HG03139 (cell line): ENCODE results near the gene ANO2.

Experiments used
- ATAC-seq: cut with Tn5 transposase; IDR thresholded peaks from one replicate; pipeline ENCODE4 v1.9.1; 2021; ENCODE audit not compliant: unreplicated experiment

The ANO2 gene

DNA sequence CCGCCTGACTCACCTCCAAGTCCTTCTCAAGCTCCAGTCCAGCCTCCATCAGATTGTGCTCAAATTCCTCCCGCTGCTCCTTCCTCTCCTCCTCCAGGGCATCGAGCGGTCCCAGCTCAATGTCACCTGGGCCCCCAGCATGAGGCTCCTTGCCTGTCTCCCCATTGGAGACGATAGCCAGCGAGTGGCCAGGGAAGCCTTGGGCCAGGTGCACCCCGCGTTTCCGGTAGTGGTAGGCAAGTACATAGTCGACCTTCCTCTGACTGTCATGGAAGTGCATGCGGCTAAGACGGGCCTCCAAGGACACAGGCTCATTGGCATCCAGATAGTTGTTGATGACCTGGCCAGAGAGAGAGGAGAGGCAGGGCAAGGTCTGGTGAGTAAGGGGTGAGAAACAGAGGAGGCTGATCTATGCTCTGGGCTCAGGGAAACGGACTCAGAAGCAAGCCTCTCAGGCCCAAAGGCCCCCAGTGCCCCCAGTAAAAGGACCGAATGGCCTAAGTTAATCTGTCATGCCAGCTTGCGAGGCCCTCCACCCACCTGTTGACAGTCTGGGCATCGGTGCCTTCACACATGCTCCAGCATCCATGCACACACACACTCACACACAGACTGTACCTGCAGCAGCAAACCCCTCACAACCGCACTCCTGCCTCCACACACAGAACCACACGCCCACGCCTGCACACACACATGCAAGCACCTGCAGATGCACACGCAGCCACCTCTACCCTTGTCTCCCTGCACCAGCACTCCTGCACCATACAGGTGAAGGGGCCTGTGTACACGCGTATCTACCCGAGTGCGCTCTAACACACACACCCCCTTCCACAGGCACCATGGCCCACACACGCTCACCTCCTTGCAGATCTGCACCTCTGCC lies 23.8 kb downstream of the ANO2 start:
- ATAC-seq = no peak

DNA sequence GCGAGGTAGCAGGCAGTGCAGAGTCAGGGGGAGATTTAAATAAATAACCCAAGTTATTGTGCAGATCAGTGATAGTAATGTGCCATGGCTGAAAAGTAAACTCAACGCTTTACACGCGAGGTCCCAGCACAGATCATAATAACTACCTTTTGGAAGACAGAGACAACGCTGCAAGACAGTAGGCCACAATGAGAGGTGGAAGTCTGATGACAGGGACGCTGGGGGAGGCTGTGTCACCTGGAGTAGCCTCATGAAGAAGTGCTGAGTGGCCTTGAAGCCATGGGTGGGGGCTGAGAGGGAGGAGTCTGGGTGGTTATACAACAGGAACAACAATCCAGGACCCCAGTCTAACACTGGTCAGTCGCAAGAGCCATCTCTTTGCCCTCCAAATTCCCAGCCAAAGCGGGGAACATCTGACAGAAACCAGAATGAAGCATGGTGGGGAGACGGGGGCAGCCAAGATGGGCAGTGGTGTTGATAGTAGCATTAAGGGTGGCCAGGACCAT lies 28.2 kb downstream of the ANO2 start:
- no peak for ATAC-seq

DNA sequence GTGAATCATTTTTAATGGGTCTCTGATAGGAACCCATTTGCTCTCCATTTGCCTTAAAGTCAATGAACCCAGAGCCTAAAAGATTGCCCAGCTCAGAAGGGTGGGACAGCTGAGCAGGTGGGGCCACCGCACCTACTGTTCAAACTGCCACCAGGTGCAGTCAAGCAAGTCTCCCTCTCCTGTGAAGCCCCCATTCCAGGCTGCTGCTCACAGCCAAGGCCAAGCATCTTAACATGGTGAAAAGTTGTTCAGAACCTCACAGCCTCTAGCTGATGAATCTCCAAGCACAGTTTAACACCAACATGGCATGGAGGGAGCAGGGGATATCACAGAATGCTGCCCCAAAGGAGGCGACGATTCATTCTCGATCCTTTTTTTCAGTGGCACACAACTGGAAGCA lies 29.5 kb downstream of the ANO2 start:
- ATAC-seq = no peak

DNA sequence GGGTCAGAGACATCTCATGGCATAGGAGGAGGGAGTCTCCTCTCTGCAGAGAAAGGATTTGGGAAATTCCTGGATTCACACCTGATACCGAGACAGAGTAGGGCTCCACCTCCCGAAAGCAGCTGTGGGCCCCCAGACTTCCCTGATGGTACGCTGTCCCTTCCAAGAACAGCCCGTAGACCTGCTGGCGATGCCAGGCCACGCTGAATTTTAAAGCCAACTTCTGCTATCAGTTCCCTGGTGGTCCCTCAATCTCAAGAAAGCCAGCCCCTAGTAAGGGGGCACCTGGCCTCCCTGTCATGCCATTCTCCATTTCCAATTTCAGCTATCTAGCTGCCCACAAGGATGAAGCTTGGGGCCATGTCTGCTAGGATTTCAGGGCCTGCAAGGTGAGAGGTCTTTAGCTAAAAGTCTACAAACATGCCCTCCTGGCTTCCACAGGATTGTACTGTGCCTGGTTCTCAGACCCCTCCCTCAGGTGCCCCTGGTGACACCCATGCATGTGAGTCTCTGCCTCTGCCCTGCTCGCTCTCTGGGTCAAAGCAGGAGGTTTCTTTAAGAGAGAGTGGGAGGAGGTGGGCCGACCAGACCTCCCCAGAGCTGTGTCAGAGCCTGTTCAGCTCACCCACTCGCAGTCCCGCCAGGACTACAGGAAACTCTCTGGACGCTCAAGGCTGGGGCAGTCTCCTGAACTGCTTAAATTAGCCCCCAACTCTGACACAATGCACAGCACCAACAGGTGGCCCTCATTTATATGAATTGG lies 30.5 kb downstream of the ANO2 start:
- ATAC-seq = no peak

DNA sequence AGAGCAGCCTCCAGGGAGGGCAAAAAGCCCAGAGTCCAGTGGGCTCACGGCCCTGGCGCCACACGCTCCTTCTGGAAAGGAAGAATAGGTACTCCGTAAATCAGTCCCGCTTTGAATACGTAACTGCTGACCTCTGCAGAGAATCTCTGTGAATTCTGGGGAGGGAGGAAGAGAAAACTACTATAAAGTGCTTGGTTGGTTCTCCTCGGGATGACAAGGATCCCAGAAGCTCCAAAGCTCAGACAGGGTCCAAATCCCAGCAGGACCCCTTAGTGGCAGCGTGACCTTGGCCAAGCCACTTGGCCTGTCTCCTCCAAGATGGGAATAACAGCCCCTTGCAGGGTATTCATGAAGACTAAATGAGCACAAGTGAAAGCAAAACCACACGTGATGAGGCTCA lies 31.7 kb downstream of the ANO2 start:
- ATAC-seq = no peak

DNA sequence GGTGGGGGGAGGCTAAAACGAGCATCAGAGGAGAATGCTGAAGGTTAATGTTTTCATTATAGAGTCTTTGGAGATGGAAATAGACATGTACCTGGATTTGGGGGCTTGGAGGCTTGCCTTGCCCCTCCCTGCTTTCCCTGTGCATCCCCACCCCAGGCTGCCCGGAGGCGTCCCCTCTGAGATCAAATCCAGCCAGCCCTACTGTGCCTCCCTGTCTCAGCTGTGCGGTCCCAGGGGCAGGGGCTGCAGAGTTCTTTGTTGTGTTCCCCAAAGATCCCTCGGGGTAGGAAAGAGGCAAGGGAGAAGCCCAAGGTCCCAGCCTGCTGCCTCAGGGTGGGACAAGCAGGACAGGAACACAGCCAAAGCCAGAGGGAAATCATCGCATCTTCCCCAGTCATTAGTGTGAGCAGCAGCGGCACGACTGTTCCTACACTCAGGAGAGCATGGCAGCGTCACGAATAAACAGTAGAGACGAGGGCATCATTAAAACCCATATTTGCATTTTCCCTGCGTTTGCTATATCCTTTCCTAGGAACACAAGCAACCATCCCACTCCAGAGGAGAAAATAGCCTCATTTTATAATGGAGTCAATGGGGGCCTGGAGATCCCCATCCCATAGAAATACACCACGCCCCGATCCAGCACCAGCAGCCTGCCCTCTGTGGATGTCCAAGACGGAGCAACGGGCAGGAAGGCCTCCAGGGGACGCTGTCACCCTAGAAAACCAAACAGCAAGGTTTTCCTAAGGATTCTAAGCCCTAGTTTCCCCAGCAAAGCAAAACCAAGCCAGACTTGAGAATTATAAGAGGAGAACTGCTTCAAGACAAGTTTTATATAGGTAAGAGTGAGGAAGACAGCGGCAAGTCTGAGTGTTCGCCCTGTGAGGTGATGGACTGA lies 32.4 kb downstream of the ANO2 start:
- no peak for ATAC-seq

DNA sequence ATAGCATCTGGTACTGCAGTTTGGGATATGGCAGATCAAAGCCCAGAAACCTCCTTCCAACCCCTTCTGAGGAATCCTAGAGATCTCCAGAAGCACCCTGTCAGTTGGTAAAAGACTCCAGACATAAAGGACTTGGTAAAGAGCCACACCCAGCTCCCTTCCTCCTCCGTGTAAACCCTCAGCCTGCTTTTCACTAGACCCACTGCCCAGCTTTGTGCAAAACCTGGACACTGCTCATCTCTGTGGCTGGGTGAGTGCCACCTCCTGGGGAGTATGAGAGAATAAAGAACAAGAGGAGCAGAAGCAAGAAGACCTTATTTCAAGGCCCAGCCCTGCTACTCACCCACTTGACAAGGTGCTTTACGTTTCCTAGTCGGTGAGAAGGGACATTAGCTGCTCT lies 33.0 kb downstream of the ANO2 start:
- no peak for ATAC-seq

DNA sequence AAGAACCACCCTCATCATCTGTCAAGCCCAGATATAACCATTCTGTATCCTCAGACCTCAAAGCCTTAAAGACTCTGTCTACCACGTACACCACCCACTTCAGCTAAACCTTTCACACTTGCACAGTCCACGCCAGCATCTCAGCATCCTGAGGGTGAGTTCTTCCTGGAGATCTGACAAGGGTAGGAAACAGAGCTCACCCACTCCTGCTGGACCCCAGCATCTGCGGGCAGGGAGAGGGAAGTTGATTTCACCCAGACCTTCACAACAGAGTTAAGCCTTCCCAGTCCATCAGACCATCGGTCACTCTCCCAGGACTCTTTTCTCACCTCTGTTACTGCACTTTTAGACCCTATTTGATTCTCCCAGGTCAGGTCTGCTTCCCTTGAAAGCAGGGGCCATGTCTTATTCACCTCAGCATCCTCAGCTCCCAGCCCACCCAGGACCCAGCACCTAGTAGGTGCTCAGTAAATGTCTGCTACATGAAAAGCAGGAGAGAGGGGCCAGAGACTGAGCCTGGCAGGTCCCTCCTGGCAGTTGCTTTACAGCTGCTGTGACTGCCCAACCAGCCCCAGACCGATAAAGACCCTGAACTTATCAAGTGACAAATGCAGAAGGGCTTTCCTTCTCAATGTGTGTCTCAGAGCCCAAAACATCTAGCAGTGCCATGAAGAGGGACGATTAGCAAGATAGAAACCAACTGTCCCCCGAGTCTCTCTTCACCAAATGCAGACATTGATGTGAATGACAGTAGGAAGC lies 34.1 kb downstream of the ANO2 start:
- ATAC-seq = no peak

DNA sequence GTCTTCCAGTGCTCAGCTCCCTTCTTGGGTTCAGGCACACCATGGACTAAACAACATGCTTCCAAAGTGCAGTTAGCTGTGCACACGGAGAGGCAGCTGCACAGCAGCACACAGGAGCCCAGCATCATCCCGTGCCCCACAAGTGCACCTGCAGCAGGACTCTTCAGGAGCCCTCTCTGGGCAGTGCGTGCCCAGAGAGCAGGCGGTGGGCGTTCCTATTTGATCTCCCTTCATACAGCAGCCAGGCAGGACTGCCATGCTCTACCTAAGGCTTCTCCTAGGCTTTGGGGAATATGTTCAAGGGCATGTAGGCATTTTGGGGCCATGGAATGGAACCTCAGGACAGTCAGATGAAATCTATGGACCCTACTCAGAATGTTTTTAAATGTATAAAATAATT lies 35.5 kb downstream of the ANO2 start:
- ATAC-seq = no peak

DNA sequence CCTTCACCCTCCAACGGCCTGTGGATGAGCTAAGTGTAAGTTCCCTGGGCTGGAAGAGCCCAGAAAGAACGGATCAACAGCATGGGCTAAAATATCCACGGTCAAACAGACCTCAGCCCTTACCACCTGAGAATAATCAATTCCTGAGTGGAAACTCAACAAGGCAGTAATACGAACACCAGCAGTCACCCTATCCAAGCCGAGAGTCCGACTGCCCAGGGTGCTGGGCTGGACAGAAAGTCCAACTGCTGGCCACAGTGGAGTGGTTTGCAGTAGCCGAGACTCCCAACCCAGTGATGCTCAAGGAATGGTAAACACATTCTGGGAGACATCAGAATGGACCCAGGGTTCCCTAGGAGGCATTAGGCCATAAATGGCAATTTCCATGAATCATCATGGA lies 36.8 kb downstream of the ANO2 start:
- ATAC-seq = no peak

DNA sequence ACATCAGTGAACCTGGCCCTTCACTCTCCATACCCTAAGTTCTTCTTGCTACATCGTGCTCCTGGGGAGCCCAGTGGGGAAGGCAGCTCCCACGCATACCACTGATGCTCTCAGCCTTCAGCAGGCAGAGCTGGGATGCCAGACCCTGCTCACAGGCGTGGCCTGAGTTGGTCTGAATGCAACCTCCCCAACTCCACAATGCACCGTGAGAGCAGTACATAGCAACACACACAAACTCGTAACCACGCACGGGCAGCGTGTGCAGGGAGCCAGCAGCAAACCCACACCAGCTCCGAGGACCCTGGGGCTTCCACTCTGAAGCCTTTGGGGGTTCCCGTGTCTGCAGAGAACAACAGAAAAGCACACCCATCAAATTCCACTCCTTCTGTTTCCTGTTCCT lies 37.3 kb downstream of the ANO2 start:
- no peak for ATAC-seq

DNA sequence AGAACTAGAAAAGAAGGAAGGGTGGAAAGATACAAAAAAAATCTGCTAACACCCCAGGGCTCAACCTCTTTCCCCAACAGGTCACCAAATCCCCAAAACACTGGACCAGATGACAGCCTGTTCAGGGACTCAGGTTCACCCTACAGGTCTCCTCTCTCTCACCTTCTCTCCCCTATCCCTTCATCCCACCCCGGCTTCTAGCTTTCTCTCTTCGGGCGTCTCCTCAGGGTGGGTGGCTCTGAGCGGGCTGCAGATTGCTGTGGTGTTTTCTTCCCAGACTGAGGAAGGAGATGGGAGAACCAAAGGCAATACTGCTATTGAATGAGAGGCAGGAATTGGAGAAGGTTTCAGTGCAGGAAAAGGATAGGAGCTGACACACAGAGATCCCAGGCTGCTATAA lies 39.3 kb downstream of the ANO2 start:
- no peak for ATAC-seq

DNA sequence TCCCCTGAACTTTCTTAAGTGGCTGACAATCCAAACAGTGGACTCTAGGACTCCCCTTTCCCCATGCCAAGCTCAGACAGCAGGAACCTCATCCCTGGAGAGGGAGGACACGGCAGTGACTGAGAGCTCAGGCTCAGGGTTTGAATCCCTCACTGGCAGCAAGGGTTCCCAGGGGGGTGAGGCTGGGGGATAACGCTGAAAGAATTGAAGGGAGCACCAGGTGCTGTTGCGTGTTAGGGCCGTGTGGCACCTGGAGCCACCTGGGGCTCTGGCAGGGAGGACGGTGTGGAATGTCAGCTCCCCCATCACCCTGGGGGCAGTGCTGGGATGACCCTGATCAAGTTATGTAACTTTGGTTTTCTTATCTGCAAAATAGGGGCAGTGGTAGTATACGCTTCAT lies 40.1 kb downstream of the ANO2 start:
- no peak for ATAC-seq

DNA sequence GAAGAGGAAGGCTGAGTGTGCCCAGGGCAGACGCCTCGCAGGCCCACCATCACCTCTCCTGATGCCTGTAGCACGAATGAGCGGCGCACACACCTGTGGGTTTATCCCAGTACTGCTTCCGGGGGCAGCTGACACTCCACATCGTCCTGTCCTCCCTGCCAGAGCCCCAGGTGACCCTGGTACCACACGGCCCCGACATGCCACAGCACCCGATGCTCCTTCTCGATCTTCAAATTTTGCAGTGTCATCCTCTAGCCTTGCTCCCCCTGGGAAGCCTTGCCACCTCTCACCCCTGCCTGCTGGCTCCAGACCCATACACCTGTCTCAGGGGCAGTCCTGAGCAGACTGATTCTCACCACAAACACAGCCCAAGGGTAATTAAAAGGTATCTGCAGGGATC lies 40.6 kb downstream of the ANO2 start:
- ATAC-seq = no peak

DNA sequence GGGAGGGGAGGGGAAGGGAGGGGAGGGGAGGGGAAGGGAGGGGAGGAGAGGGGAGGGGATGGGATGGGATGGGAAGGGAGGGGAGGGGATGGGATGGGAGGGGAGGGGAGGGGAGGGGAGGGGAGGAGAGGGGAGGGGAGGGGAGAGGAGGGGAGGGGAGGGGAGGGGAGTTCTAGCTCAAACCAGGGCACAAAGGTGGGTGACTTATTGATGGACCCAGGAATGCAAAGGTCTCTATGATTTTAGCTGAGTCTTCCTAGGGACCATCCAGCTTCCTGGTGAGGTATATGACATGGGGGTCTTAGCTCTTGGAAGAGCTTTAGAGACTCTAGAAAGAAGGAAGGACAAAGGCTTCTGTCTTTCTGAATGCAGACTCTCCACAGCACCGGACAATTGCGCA lies 42.3 kb downstream of the ANO2 start:
- ATAC-seq = no peak

DNA sequence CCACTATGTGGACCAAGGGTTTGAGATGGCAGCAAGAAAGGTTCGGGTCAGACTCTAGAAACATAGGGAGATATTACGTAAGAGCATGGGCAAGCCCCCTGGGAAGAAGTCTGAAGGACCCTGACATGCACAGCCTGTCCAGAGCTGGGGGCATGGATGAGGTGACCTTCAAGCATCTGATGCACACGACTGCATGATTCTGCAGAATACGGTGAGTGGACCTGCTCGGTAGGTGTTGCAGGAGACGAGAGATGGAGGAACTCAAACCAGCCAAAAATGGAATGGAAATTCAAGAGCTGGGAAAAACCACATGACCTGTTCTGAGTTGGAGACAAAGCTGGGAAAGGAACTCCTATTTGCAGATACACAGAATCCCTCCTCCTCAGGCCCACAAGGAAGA lies 43.6 kb downstream of the ANO2 start:
- ATAC-seq = no peak

DNA sequence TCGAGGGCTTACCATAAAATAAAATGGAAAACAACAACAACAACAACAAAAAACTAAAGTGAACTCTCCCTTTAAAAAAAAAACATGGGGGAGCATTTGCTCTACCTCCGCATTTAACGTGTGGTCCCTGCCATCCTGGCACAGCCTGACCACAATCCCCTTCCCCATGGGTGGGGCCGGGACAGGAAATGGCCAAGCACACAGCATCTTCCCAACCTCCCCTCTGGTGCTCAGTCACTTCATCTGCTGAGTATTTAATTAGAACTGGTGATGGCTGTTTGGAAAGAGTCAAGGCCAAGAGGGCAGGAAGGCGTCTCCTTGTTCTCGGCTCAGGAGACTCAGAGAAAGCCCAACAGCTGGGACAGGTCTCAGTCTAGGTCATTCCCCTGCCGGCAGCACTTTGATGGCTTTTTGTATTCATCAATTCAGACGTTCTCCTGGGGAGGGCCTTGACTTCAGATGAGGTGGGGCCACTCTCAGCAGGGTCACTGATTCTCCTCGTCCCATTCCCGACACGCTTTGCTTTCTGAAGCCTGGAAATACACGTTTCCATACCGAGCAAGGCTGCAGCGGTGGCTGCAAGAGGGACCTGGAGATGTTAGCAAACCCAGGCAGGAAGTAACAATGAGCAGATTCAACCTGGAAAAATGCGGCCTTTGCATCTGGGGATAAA lies 44.4 kb downstream of the ANO2 start:
- no peak for ATAC-seq

DNA sequence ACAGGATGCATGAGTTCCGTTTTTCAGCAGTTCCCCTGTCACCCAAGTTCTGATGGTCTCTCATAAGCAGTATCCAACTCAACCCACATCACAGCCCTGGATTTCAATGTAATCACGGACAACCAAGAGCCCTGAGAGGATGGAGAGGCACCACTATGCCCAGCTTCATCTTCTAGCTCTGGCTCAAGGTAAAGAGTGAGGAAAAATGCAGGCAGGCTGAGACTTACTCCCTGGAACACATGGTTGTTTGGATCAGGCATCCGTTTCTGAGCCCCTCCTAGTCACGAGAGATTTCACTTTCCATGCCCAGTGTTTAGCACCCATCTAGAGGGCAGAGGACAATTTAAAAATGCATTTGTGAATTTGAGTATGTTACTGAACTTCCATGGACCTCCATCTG lies 45.0 kb downstream of the ANO2 start:
- ATAC-seq = no peak

DNA sequence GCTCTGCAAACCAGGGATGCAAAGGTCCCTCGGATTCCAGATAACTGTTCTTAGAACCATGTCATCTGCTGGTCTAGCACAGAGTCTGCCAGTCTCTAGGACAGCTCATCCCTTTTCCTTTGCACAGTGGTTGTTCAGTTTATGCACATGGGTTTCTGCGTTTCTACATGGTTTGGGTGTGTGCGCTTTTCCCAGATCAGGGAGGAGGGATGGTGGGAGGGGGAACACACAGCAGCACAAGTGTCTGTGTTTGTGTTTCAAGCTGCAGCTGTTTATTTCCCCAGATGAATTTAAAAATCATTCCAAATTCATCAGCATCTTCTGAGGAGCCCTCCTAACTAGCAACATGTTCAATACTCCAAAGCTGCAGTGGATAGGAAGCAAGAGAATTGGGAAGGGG lies 45.4 kb downstream of the ANO2 start:
- no peak for ATAC-seq

DNA sequence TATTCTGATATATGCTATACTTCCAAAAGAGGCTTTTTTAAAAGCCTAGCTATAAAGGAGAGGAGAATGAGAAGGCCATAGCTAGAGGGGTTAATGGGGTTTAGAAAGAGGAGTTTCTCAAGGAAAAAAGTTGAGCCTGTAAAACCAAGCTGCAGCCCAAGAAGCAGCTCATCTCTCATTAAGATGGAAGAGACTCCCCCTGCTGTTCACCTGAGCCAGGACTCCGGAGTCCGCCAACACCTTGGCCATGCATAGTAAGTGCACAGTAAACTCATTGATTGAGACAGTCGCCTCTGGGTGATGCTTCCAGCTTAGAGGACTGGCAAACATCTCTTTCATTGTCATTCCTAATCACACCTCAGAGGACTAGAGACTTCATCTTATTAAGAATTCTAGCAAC lies 46.2 kb downstream of the ANO2 start:
- ATAC-seq = no peak
